ENCODE measurements around the gene FHL3.

- TF ChIP-seq CTCF (conservative IDR thresholded peaks at IDR 0.05; ENCODE audit: low read depth in 2 of 2) = no peak
- no peak for TF ChIP-seq EZH2 (IDR thresholded peaks at IDR 0.05; ENCODE audit: low read depth, unreplicated experiment)
- TF ChIP-seq EZH2phosphoT487 (IDR thresholded peaks at IDR 0.05; ENCODE audit: unreplicated experiment) = no peak
- TF ChIP-seq REST (IDR thresholded peaks at IDR 0.05; ENCODE audit: unreplicated experiment) = no peak
- TF ChIP-seq POLR2AphosphoS5 (IDR thresholded peaks at IDR 0.05; ENCODE audit: low read depth) = no peak
Observed at GRCh38 chr1:37952738-37953137, 52.6 kb downstream of the FHL3 start.

Data from GM23338 (cell line).